ENCODE results near the gene LAMA2.

LAMA2 gene

GRCh38 chr6:129192458-129192989 lies 309.6 kb downstream of the LAMA2 start:
- WGBS (ENCODE audit: insufficient coverage) = 91% methylated on average over 7 of the region's 14 CpGs
- H3K27me3 ChIP-seq (replicated peaks in 2 of 5; ENCODE audit: control insufficient read depth in 4 of 5, insufficient read depth in 5 of 5, low read length in 4 of 5) = no peaks in the 10 kb centered on the region
- no peak overlapping the region for H3K4me3 ChIP-seq (ENCODE audit: control insufficient read depth in 1 of 7, extremely low read depth in 1 of 7, insufficient read depth in 4 of 7, low read depth in 2 of 7, low read length in 6 of 7)
- no peaks in the 10 kb centered on the region for H3K36me3 ChIP-seq (ENCODE audit: control insufficient read depth in 4 of 4, insufficient read depth in 4 of 4, low read length in 3 of 4)
- no peaks in the 10 kb centered on the region for H3K4me1 ChIP-seq (ENCODE audit: control extremely low read depth in 1 of 4, control insufficient read depth in 4 of 4, insufficient read depth in 4 of 4, low read length in 3 of 4)
- no peak for DNase-seq
- ChIA-PET CTCF (no interaction called here), POLR2A (no interaction called here)
- H3K27ac ChIP-seq (ENCODE audit: insufficient read depth in 1 of 2, low read depth in 1 of 2, low read length in 2 of 2, poor library complexity in 1 of 2, severe bottlenecking in 2 of 2) = no peak overlapping the region
- no peaks in the 10 kb centered on the region for H3K9me3 ChIP-seq (ENCODE audit: control extremely low read depth in 1 of 5, control insufficient read depth in 4 of 5, insufficient read depth in 2 of 5, low read depth in 1 of 5, low read length in 4 of 5)

- no peak overlapping the region for H3K27ac ChIP-seq (ENCODE audit: insufficient read depth in 1 of 2, low read depth in 1 of 2, low read length in 2 of 2, poor library complexity in 1 of 2, severe bottlenecking in 2 of 2)
- no peaks in the 10 kb centered on the region for H3K9me3 ChIP-seq (ENCODE audit: control extremely low read depth in 1 of 5, control insufficient read depth in 4 of 5, insufficient read depth in 2 of 5, low read depth in 1 of 5, low read length in 4 of 5)
- H3K4me3 ChIP-seq (ENCODE audit: control insufficient read depth in 1 of 7, extremely low read depth in 1 of 7, insufficient read depth in 4 of 7, low read depth in 2 of 7, low read length in 6 of 7) = no peak overlapping the region
- 96% methylated on average over 4 of the region's 7 CpGs for WGBS (ENCODE audit: insufficient coverage)
- DNase-seq = no peak
- H3K27me3 ChIP-seq (replicated peaks in 2 of 5; ENCODE audit: control insufficient read depth in 4 of 5, insufficient read depth in 5 of 5, low read length in 4 of 5) = no peaks in the 10 kb centered on the region
- CTCF ChIA-PET = no interaction called here
- POLR2A ChIA-PET = no interaction called here
- H3K4me1 ChIP-seq (ENCODE audit: control extremely low read depth in 1 of 4, control insufficient read depth in 4 of 4, insufficient read depth in 4 of 4, low read length in 3 of 4) = no peaks in the 10 kb centered on the region
- no peaks in the 10 kb centered on the region for H3K36me3 ChIP-seq (ENCODE audit: control insufficient read depth in 4 of 4, insufficient read depth in 4 of 4, low read length in 3 of 4)
Measured at GRCh38 chr6:129194306-129194941, 311.5 kb downstream of the LAMA2 start.

- ChIA-PET CTCF (no interaction called here), POLR2A (no interaction called here)
- DNase-seq = no peak
- no peaks in the 10 kb centered on the region for H3K9me3 ChIP-seq (ENCODE audit: control extremely low read depth in 1 of 5, control insufficient read depth in 4 of 5, insufficient read depth in 2 of 5, low read depth in 1 of 5, low read length in 4 of 5)
- no peaks in the 10 kb centered on the region for H3K36me3 ChIP-seq (ENCODE audit: control insufficient read depth in 4 of 4, insufficient read depth in 4 of 4, low read length in 3 of 4)
- H3K4me1 ChIP-seq (ENCODE audit: control extremely low read depth in 1 of 4, control insufficient read depth in 4 of 4, insufficient read depth in 4 of 4, low read length in 3 of 4) = no peaks in the 10 kb centered on the region
- H3K27me3 ChIP-seq (replicated peaks in 2 of 5; ENCODE audit: control insufficient read depth in 4 of 5, insufficient read depth in 5 of 5, low read length in 4 of 5) = no peaks in the 10 kb centered on the region
- H3K27ac ChIP-seq (ENCODE audit: insufficient read depth in 1 of 2, low read depth in 1 of 2, low read length in 2 of 2, poor library complexity in 1 of 2, severe bottlenecking in 2 of 2) = no peak overlapping the region
- WGBS (ENCODE audit: insufficient coverage) = 80% methylated on average over 2 of the region's 2 CpGs
- no peak overlapping the region for H3K4me3 ChIP-seq (ENCODE audit: control insufficient read depth in 1 of 7, extremely low read depth in 1 of 7, insufficient read depth in 4 of 7, low read depth in 2 of 7, low read length in 6 of 7)
Measured at GRCh38 chr6:129195161-129195560, 312.2 kb downstream of the LAMA2 start.

- Histone ChIP-seq H3K36me3 (ENCODE audit: control insufficient read depth in 4 of 4, insufficient read depth in 4 of 4, low read length in 3 of 4) (no peaks in the 10 kb centered on the region), H3K4me1 (ENCODE audit: control extremely low read depth in 1 of 4, control insufficient read depth in 4 of 4, insufficient read depth in 4 of 4, low read length in 3 of 4) (no peaks in the 10 kb centered on the region), H3K9me3 (ENCODE audit: control extremely low read depth in 1 of 5, control insufficient read depth in 4 of 5, insufficient read depth in 2 of 5, low read depth in 1 of 5, low read length in 4 of 5) (no peaks in the 10 kb centered on the region), H3K4me3 (ENCODE audit: control insufficient read depth in 1 of 7, extremely low read depth in 1 of 7, insufficient read depth in 4 of 7, low read depth in 2 of 7, low read length in 6 of 7) (no peak overlapping the region), H3K27me3 (replicated peaks in 2 of 5; ENCODE audit: control insufficient read depth in 4 of 5, insufficient read depth in 5 of 5, low read length in 4 of 5) (no peaks in the 10 kb centered on the region), H3K27ac (ENCODE audit: insufficient read depth in 1 of 2, low read depth in 1 of 2, low read length in 2 of 2, poor library complexity in 1 of 2, severe bottlenecking in 2 of 2) (no peak overlapping the region)
- ChIA-PET POLR2A (no interaction called here), CTCF (no interaction called here)
- DNase-seq = no peak
Measured at GRCh38 chr6:129195643-129196042, 312.7 kb downstream of the LAMA2 start.

GRCh38 chr6:129197154-129197553 lies 314.2 kb downstream of the LAMA2 start:
- H3K27me3 ChIP-seq (replicated peaks in 2 of 5; ENCODE audit: control insufficient read depth in 4 of 5, insufficient read depth in 5 of 5, low read length in 4 of 5) = no peaks in the 10 kb centered on the region
- 93% methylated on average over 4 of the region's 4 CpGs for WGBS (ENCODE audit: insufficient coverage)
- DNase-seq = no peak
- no peak overlapping the region for H3K4me3 ChIP-seq (ENCODE audit: control insufficient read depth in 1 of 7, extremely low read depth in 1 of 7, insufficient read depth in 4 of 7, low read depth in 2 of 7, low read length in 6 of 7)
- CTCF ChIA-PET = no interaction called here
- POLR2A ChIA-PET = no interaction called here
- H3K36me3 ChIP-seq (ENCODE audit: control insufficient read depth in 4 of 4, insufficient read depth in 4 of 4, low read length in 3 of 4) = no peaks in the 10 kb centered on the region
- no peaks in the 10 kb centered on the region for H3K4me1 ChIP-seq (ENCODE audit: control extremely low read depth in 1 of 4, control insufficient read depth in 4 of 4, insufficient read depth in 4 of 4, low read length in 3 of 4)
- no peaks in the 10 kb centered on the region for H3K9me3 ChIP-seq (ENCODE audit: control extremely low read depth in 1 of 5, control insufficient read depth in 4 of 5, insufficient read depth in 2 of 5, low read depth in 1 of 5, low read length in 4 of 5)
- H3K27ac ChIP-seq (ENCODE audit: insufficient read depth in 1 of 2, low read depth in 1 of 2, low read length in 2 of 2, poor library complexity in 1 of 2, severe bottlenecking in 2 of 2) = no peak overlapping the region

- no peak overlapping the region for H3K4me3 ChIP-seq (ENCODE audit: control insufficient read depth in 1 of 7, extremely low read depth in 1 of 7, insufficient read depth in 4 of 7, low read depth in 2 of 7, low read length in 6 of 7)
- H3K36me3 ChIP-seq (ENCODE audit: control insufficient read depth in 4 of 4, insufficient read depth in 4 of 4, low read length in 3 of 4) = no peaks in the 10 kb centered on the region
- H3K27me3 ChIP-seq (replicated peaks in 2 of 5; ENCODE audit: control insufficient read depth in 4 of 5, insufficient read depth in 5 of 5, low read length in 4 of 5) = no peaks in the 10 kb centered on the region
- CTCF ChIA-PET = no interaction called here
- DNase-seq = no peak
- no peaks in the 10 kb centered on the region for H3K9me3 ChIP-seq (ENCODE audit: control extremely low read depth in 1 of 5, control insufficient read depth in 4 of 5, insufficient read depth in 2 of 5, low read depth in 1 of 5, low read length in 4 of 5)
- POLR2A ChIA-PET = no interaction called here
- no CpG with 5 or more reads among the region's 9 CpGs for WGBS (ENCODE audit: insufficient coverage)
- no peak overlapping the region for H3K27ac ChIP-seq (ENCODE audit: insufficient read depth in 1 of 2, low read depth in 1 of 2, low read length in 2 of 2, poor library complexity in 1 of 2, severe bottlenecking in 2 of 2)
- no peaks in the 10 kb centered on the region for H3K4me1 ChIP-seq (ENCODE audit: control extremely low read depth in 1 of 4, control insufficient read depth in 4 of 4, insufficient read depth in 4 of 4, low read length in 3 of 4)
Measured at GRCh38 chr6:129200151-129200550, 317.2 kb downstream of the LAMA2 start.

GRCh38 chr6:129203190-129203900 lies 320.4 kb downstream of the LAMA2 start:
- H3K9me3 ChIP-seq (ENCODE audit: control extremely low read depth in 1 of 5, control insufficient read depth in 4 of 5, insufficient read depth in 2 of 5, low read depth in 1 of 5, low read length in 4 of 5) = no peaks in the 10 kb centered on the region
- no peaks in the 10 kb centered on the region for H3K27me3 ChIP-seq (replicated peaks in 2 of 5; ENCODE audit: control insufficient read depth in 4 of 5, insufficient read depth in 5 of 5, low read length in 4 of 5)
- H3K4me1 ChIP-seq (ENCODE audit: control extremely low read depth in 1 of 4, control insufficient read depth in 4 of 4, insufficient read depth in 4 of 4, low read length in 3 of 4) = no peaks in the 10 kb centered on the region
- H3K27ac ChIP-seq (ENCODE audit: insufficient read depth in 1 of 2, low read depth in 1 of 2, low read length in 2 of 2, poor library complexity in 1 of 2, severe bottlenecking in 2 of 2) = no peak overlapping the region
- no peak for DNase-seq
- no peak overlapping the region for H3K4me3 ChIP-seq (ENCODE audit: control insufficient read depth in 1 of 7, extremely low read depth in 1 of 7, insufficient read depth in 4 of 7, low read depth in 2 of 7, low read length in 6 of 7)
- CTCF ChIA-PET = no interaction called here
- WGBS (ENCODE audit: insufficient coverage) = 92% methylated on average over 3 of the region's 5 CpGs
- no peaks in the 10 kb centered on the region for H3K36me3 ChIP-seq (ENCODE audit: control insufficient read depth in 4 of 4, insufficient read depth in 4 of 4, low read length in 3 of 4)
- POLR2A ChIA-PET = no interaction called here

Data from common myeloid progenitor, CD34-positive (primary cell).